Measurements from ENCODE around the gene C14orf119.

DNA sequence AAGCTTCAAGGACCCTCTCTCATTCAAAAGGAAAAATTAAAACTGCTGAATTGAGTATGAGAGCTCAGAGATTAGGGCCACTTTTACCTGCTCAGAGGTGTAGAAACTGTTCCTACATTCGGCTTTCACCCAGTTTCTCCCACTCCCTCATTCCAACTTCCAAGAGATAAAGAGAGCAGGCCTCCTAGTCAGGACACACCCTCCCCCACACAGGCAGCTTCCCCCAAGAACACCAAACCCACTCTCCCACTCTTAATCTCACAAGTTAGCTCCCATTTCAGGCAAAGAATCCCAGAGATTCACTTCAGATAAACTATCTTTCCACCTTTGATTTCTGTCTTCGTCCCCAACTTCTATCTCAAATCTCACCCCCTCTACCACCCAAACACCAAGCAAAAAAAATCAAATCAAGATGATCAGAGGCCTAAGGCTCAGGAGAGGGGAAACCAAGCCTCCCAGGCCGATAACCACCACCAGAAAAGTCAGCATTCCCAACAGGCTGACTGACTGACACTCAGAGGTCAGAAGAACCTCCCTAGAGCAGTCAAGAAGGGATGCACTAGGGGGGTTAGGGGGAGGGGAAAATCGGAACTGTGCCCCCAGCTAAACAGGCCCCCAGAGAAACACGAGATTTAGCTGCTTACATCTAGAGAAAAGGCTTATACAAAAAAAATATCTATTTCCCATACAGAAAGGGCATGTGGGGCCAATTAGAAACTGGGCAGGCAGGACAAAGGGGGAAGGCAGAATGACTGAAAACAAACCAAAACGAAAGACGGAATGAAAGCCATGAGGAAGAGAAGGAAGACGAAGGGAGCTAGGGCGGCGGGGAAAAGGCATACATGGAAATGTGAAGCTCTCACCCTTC, 24.8 kb upstream of the C14orf119 start:
- TF ChIP-seq, protein P1, sequence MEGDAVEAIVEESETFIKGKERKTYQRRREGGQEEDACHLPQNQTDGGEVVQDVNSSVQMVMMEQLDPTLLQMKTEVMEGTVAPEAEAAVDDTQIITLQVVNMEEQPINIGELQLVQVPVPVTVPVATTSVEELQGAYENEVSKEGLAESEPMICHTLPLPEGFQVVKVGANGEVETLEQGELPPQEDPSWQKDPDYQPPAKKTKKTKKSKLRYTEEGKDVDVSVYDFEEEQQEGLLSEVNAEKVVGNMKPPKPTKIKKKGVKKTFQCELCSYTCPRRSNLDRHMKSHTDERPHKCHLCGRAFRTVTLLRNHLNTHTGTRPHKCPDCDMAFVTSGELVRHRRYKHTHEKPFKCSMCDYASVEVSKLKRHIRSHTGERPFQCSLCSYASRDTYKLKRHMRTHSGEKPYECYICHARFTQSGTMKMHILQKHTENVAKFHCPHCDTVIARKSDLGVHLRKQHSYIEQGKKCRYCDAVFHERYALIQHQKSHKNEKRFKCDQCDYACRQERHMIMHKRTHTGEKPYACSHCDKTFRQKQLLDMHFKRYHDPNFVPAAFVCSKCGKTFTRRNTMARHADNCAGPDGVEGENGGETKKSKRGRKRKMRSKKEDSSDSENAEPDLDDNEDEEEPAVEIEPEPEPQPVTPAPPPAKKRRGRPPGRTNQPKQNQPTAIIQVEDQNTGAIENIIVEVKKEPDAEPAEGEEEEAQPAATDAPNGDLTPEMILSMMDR (IDR thresholded peaks at IDR 0.05), result no peak
- no peak for TF ChIP-seq POLR2A (IDR thresholded peaks at IDR 0.05)
